IPS-18c (cell line): ENCODE results near the gene PSMD1.

ENCODE experiments used
- H3K4me3 ChIP-seq: 2 replicates; pipeline ENCODE4 v1.7.0; 2013; ENCODE audit warnings: low read depth, mild to moderate bottlenecking, low read length, moderate library complexity; ENCODE audit not compliant: insufficient read depth
- H3K9me3 ChIP-seq: one replicate; pipeline ENCODE4 v1.6.1; 2013; ENCODE audit warnings: mild to moderate bottlenecking, low read length, moderate library complexity; ENCODE audit not compliant: control insufficient read depth, insufficient read depth

Gene PSMD1

DNA sequence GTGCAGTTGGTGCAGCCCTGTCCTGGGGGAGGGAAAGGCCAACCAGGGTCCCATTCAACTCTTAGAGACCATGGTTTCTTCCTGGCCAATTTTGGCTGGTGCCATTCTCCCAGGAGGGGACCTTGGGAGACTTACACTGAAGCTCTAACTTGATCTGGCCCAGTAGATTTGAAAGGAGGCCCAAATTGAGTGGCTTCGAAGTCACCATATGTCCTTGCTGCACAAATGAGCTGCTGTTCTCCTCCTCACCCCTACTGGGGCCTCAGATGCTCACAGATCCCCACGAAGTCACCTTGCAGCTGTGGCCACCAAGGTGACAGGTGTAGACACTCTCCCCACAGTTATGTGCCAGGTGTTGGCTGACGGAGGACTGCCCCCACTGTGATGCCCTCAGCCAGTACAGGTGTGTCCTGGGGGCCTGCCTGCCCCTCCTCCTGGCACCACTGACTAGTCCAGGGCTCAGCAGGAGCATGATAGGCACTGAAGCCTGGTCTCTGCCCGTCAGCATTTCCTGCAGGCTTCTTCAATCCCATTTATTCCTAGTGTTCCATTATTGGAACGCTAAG is 24.0 kb upstream of the PSMD1 start:
- H3K4me3 ChIP-seq: no peak overlapping the region
- H3K9me3 ChIP-seq: no peaks in the 10 kb centered on the region

DNA sequence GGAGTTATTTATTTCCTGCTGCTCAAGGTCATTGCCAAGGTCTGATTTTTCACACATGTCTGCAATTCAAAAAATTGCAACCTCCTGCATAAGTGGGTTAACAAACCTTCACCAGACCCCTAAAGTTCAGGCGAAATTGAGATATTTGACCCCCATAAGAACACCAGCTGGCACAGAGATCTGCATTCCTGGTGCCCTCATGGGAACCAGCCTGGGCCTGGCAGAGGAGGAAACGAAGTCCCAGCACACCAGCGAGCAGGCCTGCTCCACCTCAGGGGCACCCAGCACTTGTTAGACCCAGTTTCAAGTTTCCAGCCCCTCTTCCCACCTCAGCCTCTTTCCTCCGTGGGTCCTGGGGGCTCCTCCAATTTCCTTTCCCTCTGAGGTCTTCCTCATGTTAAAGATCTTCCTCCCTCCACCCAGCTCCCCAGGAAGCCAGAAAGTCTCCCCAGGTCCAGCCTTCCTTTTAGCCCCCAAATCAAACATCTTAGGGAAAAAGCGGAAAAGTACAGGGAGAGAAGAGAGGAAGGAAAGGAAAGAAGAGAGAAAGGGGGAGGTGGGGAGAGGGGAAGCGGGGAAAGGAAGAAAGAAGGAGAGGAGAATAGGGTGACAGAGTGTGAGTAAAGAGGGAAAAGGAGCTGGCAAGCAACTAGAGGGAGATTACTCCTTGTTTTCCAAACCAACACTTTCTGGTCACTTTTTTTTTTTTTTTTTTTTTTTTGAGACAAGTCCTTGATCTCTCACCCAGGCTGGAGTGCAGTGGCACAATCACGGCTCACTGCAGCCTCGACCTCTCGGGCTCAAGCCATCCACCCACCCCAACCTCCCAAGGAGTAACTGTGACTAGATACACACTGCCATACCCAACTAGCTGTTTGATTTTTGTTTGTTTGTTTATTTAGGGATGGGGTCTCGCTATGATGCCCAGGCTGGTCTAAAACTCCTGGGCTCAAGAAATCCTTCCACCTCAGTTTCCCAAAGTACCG is 23.2 kb upstream of the PSMD1 start:
- Histone ChIP-seq H3K4me3 (no peak overlapping the region), H3K9me3 (no peaks in the 10 kb centered on the region)

DNA sequence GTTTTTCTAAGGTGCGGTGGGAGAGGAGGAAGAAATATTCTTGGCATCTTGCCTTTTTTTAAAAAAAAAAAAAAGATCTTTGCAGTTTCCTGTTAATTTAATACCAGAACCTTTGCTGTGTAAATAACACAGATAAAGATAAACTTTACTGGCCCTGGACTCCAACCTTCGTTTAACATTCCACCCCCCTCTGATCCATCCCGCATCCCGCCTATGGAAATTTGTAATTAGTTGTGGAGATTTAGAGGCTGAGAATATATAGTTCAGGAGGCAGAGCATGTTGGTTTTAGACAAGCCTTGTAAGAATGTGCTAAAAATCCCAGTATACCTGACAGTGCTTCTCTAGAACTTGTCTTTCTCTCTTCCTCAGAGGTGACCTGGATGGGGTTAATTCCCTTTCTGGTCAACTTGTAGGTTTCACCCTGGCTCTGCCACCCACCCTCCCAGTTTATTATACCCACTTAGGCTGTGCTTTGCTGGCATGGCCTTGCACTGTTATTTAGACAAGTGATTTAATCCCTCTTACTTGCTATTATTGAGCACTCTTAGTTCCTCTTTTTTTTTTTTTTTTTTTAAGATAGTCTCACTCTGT is 22.3 kb upstream of the PSMD1 start:
- H3K9me3 ChIP-seq: no peaks in the 10 kb centered on the region
- H3K4me3 ChIP-seq: no peak overlapping the region

DNA sequence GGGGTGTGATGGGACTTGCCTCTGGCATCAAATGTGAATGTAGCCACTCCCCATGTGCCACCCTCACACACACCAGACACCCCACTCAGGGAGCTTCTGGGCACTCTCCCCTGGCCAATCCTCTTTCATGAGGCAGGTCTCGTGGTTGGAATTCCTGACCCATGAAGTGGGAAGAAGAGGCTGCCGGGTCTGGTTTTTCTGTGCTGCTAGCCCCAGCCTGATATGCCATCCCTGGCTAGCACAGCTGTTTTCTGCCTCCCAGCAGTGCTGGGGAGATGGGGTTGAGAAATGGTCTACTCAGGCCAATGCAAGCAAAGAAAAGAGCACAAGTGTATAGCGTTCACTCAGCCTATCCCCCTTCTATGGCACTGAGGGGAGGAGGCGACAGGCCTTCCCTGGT is 20.5 kb upstream of the PSMD1 start:
- Histone ChIP-seq H3K4me3 (no peak overlapping the region), H3K9me3 (no peaks in the 10 kb centered on the region)

DNA sequence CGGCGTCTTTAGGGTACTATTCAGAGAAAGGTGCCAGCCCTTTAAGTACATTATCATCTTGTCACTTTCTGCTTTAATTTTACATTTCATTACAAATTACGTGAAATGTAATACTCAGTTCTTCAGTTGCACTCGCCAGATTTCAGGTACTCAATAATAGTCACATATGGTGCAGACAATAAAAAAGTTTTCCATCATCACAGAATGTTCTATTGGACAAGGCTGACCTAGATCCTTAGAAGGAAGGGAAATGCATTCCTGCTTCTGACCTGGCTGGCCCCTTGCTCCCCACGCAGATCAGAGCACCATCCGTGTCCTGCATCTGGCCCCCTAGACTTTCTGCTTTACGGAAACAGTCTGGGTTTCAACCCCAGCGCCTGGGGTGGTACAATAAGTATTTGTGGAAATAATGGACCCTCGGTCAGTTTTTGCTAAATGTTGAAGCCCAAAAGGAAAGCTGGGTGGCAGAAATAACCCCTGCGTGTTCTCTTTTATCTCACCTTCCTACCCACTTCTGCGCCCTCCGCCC is 20.0 kb upstream of the PSMD1 start:
- H3K9me3 ChIP-seq: no peaks in the 10 kb centered on the region
- no peak overlapping the region for H3K4me3 ChIP-seq

DNA sequence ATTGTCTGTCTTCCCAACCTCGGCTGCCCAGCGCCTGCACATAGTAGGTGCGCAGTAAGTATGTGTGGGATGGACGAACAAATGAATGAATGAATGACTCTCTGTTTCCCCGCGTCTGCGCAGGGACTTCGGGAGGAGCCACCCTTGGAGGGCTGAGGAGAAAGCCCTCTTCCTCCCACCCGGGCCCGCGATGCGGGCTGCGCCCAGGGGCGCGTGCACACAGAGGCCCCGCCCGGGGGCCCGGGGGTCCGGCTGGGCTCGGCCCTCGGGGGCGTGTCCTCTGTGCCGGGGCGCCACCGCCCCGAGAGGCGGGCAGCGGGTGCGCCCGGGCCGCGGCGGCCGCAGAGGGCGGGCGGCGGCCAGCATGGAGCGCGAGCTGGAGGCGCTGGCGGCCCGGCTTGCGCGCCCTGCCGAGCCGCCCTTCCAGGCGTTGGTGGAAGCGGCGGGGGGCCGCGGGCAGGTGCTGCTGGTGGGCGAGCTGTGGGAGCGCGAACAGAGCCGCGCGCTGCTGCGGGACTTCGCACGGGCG is 19.4 kb upstream of the PSMD1 start, which contains the start of gene C2orf72:
Gene C2orf72 (plus strand): TSS at position 322 of the 529 bp plus-strand sequence. CDS start 43 bp downstream, at position 365.
- Histone ChIP-seq H3K4me3 (peak within 1 kb of the TSS; percentile 55), H3K9me3 (no peaks in the 10 kb centered on the region)

DNA sequence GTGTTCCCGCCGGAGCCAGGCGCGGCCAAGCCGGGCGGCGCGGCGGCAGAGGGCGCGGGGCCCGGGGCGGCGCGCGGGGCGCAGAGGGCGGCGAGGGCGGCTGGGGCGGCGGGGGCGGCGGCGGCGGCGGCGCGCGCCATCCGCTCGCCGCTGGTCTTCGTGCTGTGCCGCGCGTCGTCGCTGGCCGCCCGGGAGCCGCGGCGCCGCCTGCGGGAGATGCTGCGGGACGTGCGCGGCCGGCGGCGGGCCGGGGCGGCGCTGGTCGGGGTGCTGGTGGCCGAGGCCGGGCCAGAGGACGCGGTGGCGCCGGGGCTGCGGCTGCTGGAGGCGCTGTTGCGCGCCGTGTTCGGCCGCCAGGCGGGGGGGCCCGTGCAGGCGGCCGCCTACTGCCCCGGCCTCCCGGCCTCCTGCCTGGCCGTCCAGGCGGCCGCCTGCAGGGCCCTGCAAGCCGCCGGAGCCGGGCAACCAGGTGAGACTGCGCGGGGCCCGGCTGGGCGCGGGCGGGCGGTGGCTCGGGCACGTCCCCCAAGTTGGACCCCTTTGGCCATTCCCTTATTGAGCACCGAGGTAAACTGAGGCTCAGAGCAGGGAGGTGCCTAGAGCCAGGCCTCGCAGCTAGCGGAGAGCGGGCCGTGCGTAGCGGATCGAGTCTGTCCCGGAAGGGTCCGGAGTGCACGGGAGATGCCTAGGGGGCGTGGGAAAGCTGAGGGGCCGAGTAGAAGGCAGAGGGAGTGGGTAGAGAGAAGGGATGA is 18.8 kb upstream of the PSMD1 start:
- Histone ChIP-seq H3K9me3 (no peaks in the 10 kb centered on the region), H3K4me3 (peak overlapping the region; percentile 55)

- Histone ChIP-seq H3K9me3 (no peaks in the 10 kb centered on the region), H3K4me3 (peak overlapping the region; percentile 55)
These were observed 18.0 kb upstream of the PSMD1 start for GRCh38 chr2:231038483-231039293.

GRCh38 chr2:231039294-231039664 is 17.4 kb upstream of the PSMD1 start:
- no peak overlapping the region for H3K4me3 ChIP-seq
- H3K9me3 ChIP-seq: no peaks in the 10 kb centered on the region

GRCh38 chr2:231039821-231040364 is 16.8 kb upstream of the PSMD1 start:
- Histone ChIP-seq H3K9me3 (no peaks in the 10 kb centered on the region), H3K4me3 (no peak overlapping the region)

- no peak overlapping the region for H3K4me3 ChIP-seq
- H3K9me3 ChIP-seq: no peaks in the 10 kb centered on the region
These were observed 15.5 kb upstream of the PSMD1 start for GRCh38 chr2:231041061-231041689.

DNA sequence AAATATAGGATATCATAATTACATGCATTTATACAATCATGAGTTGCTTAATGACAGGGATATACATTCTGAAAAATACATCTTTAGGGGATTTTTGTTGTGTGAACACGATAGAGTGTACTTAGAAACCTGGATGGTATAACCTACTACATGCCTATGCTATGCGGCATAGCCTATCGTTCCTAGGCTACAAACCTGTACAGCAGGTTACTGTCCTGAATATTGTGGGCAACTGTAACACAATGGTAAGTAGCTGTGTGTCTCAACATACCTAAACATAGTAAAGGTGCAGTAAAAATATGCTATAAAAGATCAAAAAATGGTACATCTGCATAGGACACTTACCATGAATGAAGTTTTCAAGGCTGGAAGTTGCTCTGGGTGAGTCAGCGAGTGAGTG is 12.9 kb upstream of the PSMD1 start:
- Histone ChIP-seq H3K9me3 (no peaks in the 10 kb centered on the region), H3K4me3 (no peak overlapping the region)

GRCh38 chr2:231046916-231047273 is 9.8 kb upstream of the PSMD1 start:
- H3K4me3 ChIP-seq: no peak overlapping the region
- H3K9me3 ChIP-seq: no peaks in the 10 kb centered on the region

GRCh38 chr2:231047274-231047922 is 9.3 kb upstream of the PSMD1 start:
- H3K4me3 ChIP-seq: no peak overlapping the region
- H3K9me3 ChIP-seq: no peaks in the 10 kb centered on the region
